GM18519 (cell line): ENCODE results near the gene TSHZ3.

Source experiments
- ATAC-seq: cut with Tn5 transposase; IDR thresholded peaks from one replicate; pipeline ENCODE4 v1.9.1; 2021; ENCODE audit warnings: mild to moderate bottlenecking, moderate library complexity; ENCODE audit not compliant: unreplicated experiment, low FRiP score

Gene TSHZ3

GRCh38 chr19:31252441-31252840 is 96.8 kb downstream of the TSHZ3 start:
- no peak for ATAC-seq

DNA sequence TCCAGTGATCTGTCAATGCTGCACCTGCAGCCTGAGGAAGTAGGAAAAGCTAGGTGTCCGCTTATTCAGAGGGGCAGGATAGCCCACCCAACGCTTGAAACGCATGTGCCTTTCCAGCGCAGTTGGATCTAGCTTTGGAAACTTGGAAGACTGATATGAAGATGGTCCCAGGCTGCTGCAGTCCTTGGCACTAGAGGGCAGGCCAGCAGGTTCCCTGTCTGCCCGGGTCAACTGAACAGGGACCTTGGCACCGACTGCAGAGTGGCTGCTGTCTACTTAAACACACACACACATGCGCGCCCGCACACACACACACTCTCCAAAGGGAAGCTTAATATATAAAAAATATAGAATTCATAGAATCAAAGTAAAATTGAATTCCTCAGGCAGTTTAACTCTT is 100.0 kb downstream of the TSHZ3 start:
- ATAC-seq = no peak

DNA sequence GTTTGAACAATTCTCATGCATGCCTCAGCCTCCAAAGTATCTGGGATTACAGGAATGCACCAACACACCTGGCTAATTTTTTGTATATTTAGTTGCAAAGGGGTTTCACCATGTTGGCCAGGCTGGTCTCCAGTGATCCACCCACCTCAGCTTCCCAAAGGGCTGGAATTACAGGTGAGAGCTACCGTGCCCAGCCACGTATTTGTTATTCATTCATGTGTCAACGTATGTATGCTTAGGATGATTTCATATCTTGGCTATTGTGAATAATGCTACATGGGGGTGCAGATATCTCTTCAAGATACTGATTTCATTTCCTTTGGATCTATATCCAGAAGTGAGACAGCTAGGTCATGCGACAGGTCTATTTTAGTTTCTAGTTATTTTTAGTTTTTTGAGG is 113.4 kb downstream of the TSHZ3 start:
- no peak for ATAC-seq

- ATAC-seq = no peak
These were observed 115.9 kb downstream of the TSHZ3 start for GRCh38 chr19:31233295-31233800.

DNA sequence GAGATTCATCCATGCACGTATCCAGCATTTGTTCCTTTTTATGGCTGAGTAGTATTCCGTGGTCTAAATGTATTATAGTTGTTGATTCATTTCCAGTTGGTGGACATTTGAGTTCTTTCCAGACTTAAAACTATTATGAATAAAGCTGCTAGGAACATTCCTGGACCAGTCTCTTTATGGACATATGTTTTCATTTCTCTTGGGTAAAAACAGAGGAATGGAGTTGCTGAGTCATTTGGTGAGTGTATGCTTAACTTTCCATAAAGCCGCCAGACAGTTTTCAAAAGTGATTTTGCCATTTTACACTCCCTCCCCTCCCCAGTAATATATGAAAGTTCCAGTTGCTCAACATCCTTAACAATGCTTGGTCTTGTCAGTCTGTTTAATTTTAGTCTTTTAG is 116.4 kb downstream of the TSHZ3 start:
- no peak for ATAC-seq

DNA sequence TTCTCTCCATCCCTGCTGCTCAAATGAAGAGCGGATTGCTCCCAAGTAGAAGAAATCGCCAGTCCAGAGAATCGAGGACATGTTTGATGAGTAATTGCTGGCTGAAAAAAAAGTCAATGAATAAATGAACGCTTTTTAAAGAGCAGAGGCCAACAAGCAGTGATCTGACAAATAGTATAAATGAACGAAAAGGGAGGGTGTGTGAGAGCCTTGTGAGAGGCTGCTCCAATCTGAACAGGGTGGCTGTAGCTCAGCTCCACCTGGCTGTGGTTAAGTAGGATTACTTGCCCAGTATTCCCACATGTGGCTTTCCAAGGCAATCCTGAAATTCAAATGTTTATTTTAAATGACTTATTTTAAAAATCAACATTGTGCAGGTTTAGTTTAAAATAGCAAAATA is 117.1 kb downstream of the TSHZ3 start:
- ATAC-seq = no peak

GRCh38 chr19:31231237-31231636 is 118.0 kb downstream of the TSHZ3 start:
- no peak for ATAC-seq

DNA sequence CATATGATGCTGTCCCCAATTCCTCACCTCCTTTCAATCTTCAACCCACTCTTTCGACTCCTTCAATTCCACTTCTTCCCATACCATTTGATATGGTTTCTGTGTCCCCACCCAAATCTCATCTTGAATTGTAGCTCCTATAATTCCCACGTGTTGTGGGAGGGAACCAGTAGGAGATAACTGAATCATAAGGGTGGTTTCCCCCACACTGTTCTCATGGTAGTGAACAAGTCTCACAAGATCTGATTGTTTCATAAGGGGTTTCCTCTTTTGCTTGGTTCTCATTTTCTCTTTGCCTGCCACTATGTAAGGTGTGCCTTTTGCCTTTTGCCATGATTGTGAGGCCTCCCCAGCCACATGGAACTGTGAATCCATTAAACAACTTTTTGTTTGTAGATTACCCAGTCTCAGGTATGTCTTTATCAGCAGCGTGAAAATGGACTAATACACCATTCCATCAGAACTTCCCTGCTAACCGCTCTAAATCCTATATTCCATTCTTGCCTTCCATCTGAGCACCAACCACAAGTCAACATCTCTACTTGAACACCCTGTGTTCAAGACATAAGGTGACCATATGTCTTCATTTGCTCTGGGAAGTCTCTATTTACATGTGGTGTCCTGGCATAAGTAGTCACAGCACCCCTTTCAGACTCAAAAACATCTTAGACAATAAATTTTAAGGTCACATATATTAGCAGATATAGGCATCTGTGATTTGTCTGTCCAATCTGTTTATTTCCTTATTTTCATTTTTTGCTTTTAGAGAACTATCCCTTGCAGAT is 122.9 kb downstream of the TSHZ3 start:
- ATAC-seq = no peak
